Stomach (tissue), 9 donors: ENCODE data around the gene C1orf21. TPM values are rescaled to one million over a fixed set of nuclear protein-coding genes. Genes with fewer than 3 reads are reported as not detected.

Experiments
- DNase-seq, 2 donors: peaks; one replicate each; pipeline versions ENCODE4 v3.0.0 to v3.0.0-alpha.2; 2013 to 2019
- H3K27ac ChIP-seq, 5 donors: fragments of 200-600 bp in 4 of 5; sonication (generic) in 4 of 5; one replicate each; pipeline ENCODE4 v1.5.1; 2013 to 2019; ENCODE audit warnings: mild to moderate bottlenecking in 1 of 5, moderate library complexity in 1 of 5
- H3K27me3 ChIP-seq, 3 donors: fragments of 200-600 bp; sonication (generic); one replicate each; pipeline ENCODE4 v1.5.1; 2017 to 2019; ENCODE audit warnings: mixed run types in 1 of 3
- H3K36me3 ChIP-seq, 4 donors: fragments of 200-600 bp; sonication (generic); 1 replicate in 3 of 4; 2 replicates in 1 of 4; pipeline ENCODE4 v1.5.1; 2016 to 2019
- H3K4me1 ChIP-seq, 4 donors: fragments of 200-600 bp; sonication (generic); one replicate each; pipeline ENCODE4 v1.5.1; 2016 to 2019
- H3K4me3 ChIP-seq, 4 donors: fragments of 200-600 bp; sonication (generic) in 3 of 4; one replicate each; pipeline ENCODE4 v1.5.1; 2016 to 2019; ENCODE audit warnings: mild to moderate bottlenecking in 1 of 4
- H3K9me3 ChIP-seq, 4 donors: fragments of 200-600 bp; sonication (generic); one replicate each; pipeline ENCODE4 v1.5.1; 2016 to 2019
- EP300 ChIP-seq: sonication (generic); formaldehyde crosslinking; IDR thresholded peaks from one replicate; pipeline ENCODE4 v1.6.1; 2017; ENCODE audit warnings: antibody characterized with exemption
- POLR2A ChIP-seq, 4 donors: fragments of 450-650 bp; IDR thresholded peaks; one replicate each; pipeline ENCODE4 v1.6.1; 2016; ENCODE audit warnings: antibody characterized with exemption in 4 of 4, control low read depth in 2 of 4, mild to moderate bottlenecking in 1 of 4, moderate library complexity in 1 of 4
- POLR2AphosphoS5 ChIP-seq, 3 donors: sonication (generic); formaldehyde crosslinking; IDR thresholded peaks; one replicate each; pipeline ENCODE4 v1.6.1; 2016; ENCODE audit warnings: antibody characterized with exemption in 3 of 3
- WGBS, 5 donors: extraction: QIAGEN DNeasy Blood & Tissue Kit in 3 of 5; methylation state at CpG; one replicate each; pipeline versions ENCODE4 v1.1.5 to v1.1.7; 2013 to 2018; 5-methylcytosine and 5-hydroxymethylcytosine counted together
- intact Hi-C: fragments of 100-400 bp; cut with DNase I; formaldehyde crosslinking; loops from one replicate; pipeline ENCODE4 v1.15.1; 2023; ENCODE audit warnings: low total_unique reads
- polyA plus RNA-seq, 3 donors: library from polyadenylated mRNA; stranded (reverse); fragments of 200-250 nt; gene quantifications; one replicate each; pipeline ENCODE4 v1.2.3, GENCODE V29; 2013
- total RNA-seq, 5 donors: library from RNA; depleted of rRNA; stranded (reverse); fragments of >200 nt; gene quantifications; one replicate each; pipeline versions ENCODE4 v1.1.0 to v1.2.3, GENCODE V29; 2014 to 2016
- TF ChIP-seq, protein P1 (sequence below), 7 experiments: fragments of 450-650 bp in 4 of 7; fragments of 200-600 bp in 3 of 7; sonication (generic) in 3 of 7; IDR thresholded peaks; one replicate each; pipeline ENCODE4 v1.5.1; 2016 to 2019; ENCODE audit warnings: antibody characterized with exemption in 7 of 7, control low read depth in 2 of 7, mild to moderate bottlenecking in 1 of 7
- donor health status: healthy with polysubstance abuse.
- donor health status: Bipolar disorder and iron deficiency.
- donor health status: healthy.

C1orf21 gene
- total and polyA plus RNA-seq, 8 donors: 10.1 to 114 (median 37.4) TPM

DNA sequence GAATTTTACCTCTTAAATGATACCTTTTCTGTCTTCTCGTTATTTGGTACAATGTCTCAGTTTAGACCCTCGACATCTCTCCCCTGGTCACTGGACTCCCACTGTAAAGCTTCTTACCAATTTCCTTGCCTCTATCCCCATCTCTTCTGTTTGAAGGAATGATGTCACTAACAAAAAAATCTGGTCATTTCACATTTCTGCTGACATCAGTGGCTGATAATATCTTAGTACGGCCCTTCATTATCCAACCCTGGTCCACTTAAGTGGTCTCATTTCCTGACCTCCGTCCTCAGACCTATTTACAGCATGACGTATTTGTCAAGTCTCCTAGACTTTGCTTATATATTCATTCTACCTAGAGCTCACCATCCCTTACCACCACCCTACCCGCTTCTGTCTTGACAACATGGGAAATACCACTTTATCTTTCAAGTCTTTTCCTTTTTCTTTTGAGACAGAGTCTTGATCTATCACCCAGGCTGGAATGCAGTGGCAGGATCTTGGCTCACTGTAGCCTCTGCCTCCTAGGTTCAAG lies 60.9 kb downstream of the C1orf21 start:
- H3K9me3 ChIP-seq: no peaks in the 10 kb centered on the region
- no peaks in the 10 kb centered on the region for H3K36me3 ChIP-seq
- no peak overlapping the region for H3K27ac ChIP-seq
- WGBS, 5 donors: 90 to 98% (median 94%) methylated on average over 6 of the region's 6 CpGs
- H3K4me1 ChIP-seq: peaks cover 0 to 27% (median 5%) of the 10 kb centered on the region in 4 donors
- TF ChIP-seq POLR2A (IDR thresholded peaks at IDR 0.05): no peak
- TF ChIP-seq EP300: no peak
- TF ChIP-seq, protein P1, sequence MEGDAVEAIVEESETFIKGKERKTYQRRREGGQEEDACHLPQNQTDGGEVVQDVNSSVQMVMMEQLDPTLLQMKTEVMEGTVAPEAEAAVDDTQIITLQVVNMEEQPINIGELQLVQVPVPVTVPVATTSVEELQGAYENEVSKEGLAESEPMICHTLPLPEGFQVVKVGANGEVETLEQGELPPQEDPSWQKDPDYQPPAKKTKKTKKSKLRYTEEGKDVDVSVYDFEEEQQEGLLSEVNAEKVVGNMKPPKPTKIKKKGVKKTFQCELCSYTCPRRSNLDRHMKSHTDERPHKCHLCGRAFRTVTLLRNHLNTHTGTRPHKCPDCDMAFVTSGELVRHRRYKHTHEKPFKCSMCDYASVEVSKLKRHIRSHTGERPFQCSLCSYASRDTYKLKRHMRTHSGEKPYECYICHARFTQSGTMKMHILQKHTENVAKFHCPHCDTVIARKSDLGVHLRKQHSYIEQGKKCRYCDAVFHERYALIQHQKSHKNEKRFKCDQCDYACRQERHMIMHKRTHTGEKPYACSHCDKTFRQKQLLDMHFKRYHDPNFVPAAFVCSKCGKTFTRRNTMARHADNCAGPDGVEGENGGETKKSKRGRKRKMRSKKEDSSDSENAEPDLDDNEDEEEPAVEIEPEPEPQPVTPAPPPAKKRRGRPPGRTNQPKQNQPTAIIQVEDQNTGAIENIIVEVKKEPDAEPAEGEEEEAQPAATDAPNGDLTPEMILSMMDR (IDR thresholded peaks at IDR 0.05): no peak
- no peak for TF ChIP-seq POLR2AphosphoS5 (IDR thresholded peaks at IDR 0.05)
- no peak for DNase-seq
- intact Hi-C loops: no loop called here
- no peak overlapping the region for H3K4me3 ChIP-seq
- no peaks in the 10 kb centered on the region for H3K27me3 ChIP-seq

DNA sequence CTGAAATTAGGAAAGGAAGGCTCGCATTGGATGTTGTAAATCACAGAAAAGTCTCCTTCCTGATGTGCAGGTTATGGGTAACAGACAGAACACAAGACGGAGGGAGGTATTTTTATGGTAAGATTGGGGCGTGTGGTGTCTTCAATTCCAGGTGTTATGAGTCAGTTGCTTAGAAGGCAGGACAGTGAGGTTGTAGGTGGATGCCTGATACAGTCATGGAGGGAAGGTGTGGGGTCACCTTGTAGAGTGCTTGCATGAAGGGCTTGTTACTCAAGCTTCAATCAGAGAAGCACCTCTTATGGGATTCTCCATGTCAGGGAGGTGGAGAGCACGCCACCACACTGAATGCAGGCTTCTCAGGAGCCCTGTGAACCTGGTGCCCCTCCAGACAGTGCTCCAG lies 63.1 kb downstream of the C1orf21 start:
- TF ChIP-seq, protein P1 (IDR thresholded peaks at IDR 0.05): no peak
- TF ChIP-seq POLR2AphosphoS5 (IDR thresholded peaks at IDR 0.05) (no peak), EP300 (no peak), POLR2A (IDR thresholded peaks at IDR 0.05) (no peak)
- Histone ChIP-seq H3K4me3 (no peak overlapping the region), H3K9me3 (no peaks in the 10 kb centered on the region), H3K27ac (no peak overlapping the region), H3K27me3 (no peaks in the 10 kb centered on the region), H3K36me3 (no peaks in the 10 kb centered on the region), H3K4me1 (peaks cover 0 to 34% (median 7%) of the 10 kb centered on the region in 4 donors)
- 90 to 96% (median 93%) methylated on average over 4 of the region's 4 CpGs for WGBS, 5 donors
- intact Hi-C loops: no loop called here
- DNase-seq: no peak

DNA sequence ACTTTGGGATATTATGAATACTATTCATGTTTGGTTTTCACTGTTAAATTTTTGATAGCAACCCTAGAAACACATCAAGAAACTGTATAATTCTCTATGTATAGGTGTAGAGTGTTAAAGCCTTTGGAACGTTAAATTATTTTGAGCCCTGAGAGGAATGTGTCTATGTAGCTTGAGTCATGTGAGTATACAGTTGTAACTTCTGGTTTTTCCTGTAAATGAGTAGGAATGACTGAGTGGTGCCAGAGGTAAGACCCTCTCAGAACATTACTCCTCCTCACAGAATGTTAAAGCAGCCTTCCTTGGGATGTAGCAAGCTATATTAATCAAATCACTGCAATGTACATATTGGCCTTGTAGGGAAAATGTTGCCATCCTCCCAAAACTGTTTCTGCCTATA lies 69.0 kb downstream of the C1orf21 start:
- Histone ChIP-seq H3K36me3 (no peaks in the 10 kb centered on the region), H3K27me3 (no peaks in the 10 kb centered on the region), H3K4me3 (no peak overlapping the region), H3K27ac (no peak overlapping the region), H3K4me1 (peaks cover 6 to 77% (median 22%) of the 10 kb centered on the region in 4 donors), H3K9me3 (no peaks in the 10 kb centered on the region)
- TF ChIP-seq POLR2A (IDR thresholded peaks at IDR 0.05): no peak
- TF ChIP-seq, protein P1 (IDR thresholded peaks at IDR 0.05): no peak
- no peak for TF ChIP-seq POLR2AphosphoS5 (IDR thresholded peaks at IDR 0.05)
- no peak for TF ChIP-seq EP300
- intact Hi-C loops: no loop called here
- WGBS, 5 donors: 73 to 90% (median 84%) methylated on average over 1 of the region's 1 CpG
- no peak for DNase-seq

DNA sequence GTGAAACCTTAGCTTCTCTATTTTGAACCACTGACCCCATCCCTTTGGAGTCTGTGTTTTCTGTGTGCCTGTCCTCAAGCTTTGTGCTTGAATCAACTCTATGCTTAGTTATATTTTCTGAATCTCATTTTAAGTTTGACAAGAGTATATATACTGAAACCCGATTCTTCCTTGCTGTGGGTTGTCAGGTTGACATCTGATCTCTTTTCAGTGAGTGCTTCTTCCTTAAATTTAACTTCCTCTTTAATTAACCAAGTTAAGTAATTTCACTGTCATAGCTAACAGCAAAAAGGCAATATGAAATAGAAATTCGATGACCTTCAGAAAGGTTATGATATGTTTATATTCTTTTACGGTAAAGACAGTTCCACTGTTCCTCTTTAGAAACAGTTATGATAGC lies 69.4 kb downstream of the C1orf21 start:
- no peaks in the 10 kb centered on the region for H3K9me3 ChIP-seq
- H3K27me3 ChIP-seq: no peaks in the 10 kb centered on the region
- DNase-seq: no peak
- no peak overlapping the region for H3K4me3 ChIP-seq
- TF ChIP-seq, protein P1 (IDR thresholded peaks at IDR 0.05): no peak
- TF ChIP-seq EP300 (no peak), POLR2AphosphoS5 (IDR thresholded peaks at IDR 0.05) (no peak), POLR2A (IDR thresholded peaks at IDR 0.05) (no peak)
- intact Hi-C loops: no loop called here
- no peaks in the 10 kb centered on the region for H3K36me3 ChIP-seq
- 57 to 72% (median 69%) methylated on average over 3 of the region's 3 CpGs for WGBS, 5 donors
- no peak overlapping the region for H3K27ac ChIP-seq
- peaks cover 6 to 81% (median 24%) of the 10 kb centered on the region in 4 donors for H3K4me1 ChIP-seq
